SK-N-MC (cell line): ENCODE results near the gene TSPAN4.

Experiments
- EZH2 ChIP-seq: fragments of 200-600 bp; sonication (generic); IDR thresholded peaks from one replicate; pipeline ENCODE4 v1.6.1; 2017; ENCODE audit warnings: antibody characterized with exemption
- FOXP2 ChIP-seq: optimal IDR thresholded peaks from 2 replicates; pipeline ENCODE3; 2011; ENCODE audit warnings: mild to moderate bottlenecking, moderate library complexity; ENCODE audit not compliant: insufficient read depth; ENCODE audit errors: extremely low read length, control extremely low read depth
- POLR2AphosphoS5 ChIP-seq: IDR thresholded peaks from 2 replicates; pipeline ENCODE4 v1.6.1; 2012; ENCODE audit warnings: mild to moderate bottlenecking, low read depth, low read length, borderline replicate concordance

- TF ChIP-seq POLR2AphosphoS5: peak; percentile 91
- no peak for TF ChIP-seq EZH2
- TF ChIP-seq FOXP2: peak; percentile 52
These were observed 33.2 kb upstream of the TSPAN4 start, which contains the start of gene RPLP2 for GRCh38 chr11:809287-810039.
